Transverse colon (tissue), 3 donors: ENCODE results near the gene ZNF155.

Experiments
- CTCF ChIP-seq, 5 experiments: fragments of 200-600 bp in 3 of 5; fragments of 450-650 bp in 2 of 5; sonication (generic) in 3 of 5; IDR thresholded peaks; 1 replicate in 2 of 5; 2 replicates in 3 of 5; pipeline ENCODE4 v1.5.1; 2016 to 2017; ENCODE audit warnings: antibody characterized with exemption in 5 of 5, inconsistent platforms in 3 of 5, mild to moderate bottlenecking in 2 of 5, moderate library complexity in 1 of 5
- POLR2A ChIP-seq: fragments of 450-650 bp; IDR thresholded peaks from one replicate; pipeline ENCODE4 v1.6.1; 2016; ENCODE audit warnings: antibody characterized with exemption, mild to moderate bottlenecking, moderate library complexity

GRCh38 chr19:44019498-44019897 is 35.5 kb downstream of the ZNF155 start:
- TF ChIP-seq POLR2A (no peak), CTCF (IDR thresholded peaks at IDR 0.05) (no peak)
